GM23338 (cell line): ENCODE measurements around the gene NRP2. TPM values are rescaled to one million over a fixed set of nuclear protein-coding genes. Genes with fewer than 3 reads are reported as not detected.

ENCODE experiments used
- ATAC-seq: fragments of 200-7000 bp; cut with Tn5 transposase; 3 replicates; pipeline ENCODE4 v1.9.1; 2020
- DNase-seq: peaks from one replicate; pipeline ENCODE4 v3.0.0-alpha.2; 2015; ENCODE audit warnings: low spot score
- H2AFZ ChIP-seq: fragments of 200-600 bp; sonication (generic); 2 replicates; pipeline ENCODE4 v1.8.0; 2016; ENCODE audit warnings: antibody characterized with exemption, mild to moderate bottlenecking, moderate library complexity
- H3F3A ChIP-seq: fragments of 200-600 bp; sonication (generic); replicated peaks from 2 replicates; pipeline ENCODE4 v1.8.0; 2017; ENCODE audit warnings: antibody characterized with exemption, mixed run types, low read depth
- H3K27ac ChIP-seq: fragments of 200-600 bp; sonication (generic); 2 replicates; pipeline ENCODE4 v1.6.1; 2016; ENCODE audit warnings: low read depth
- H3K27me3 ChIP-seq: fragments of 200-600 bp; sonication (generic); 2 replicates; pipeline ENCODE4 v1.8.0; 2016; ENCODE audit warnings: mild to moderate bottlenecking, mixed run types, moderate library complexity; ENCODE audit not compliant: insufficient read depth
- H3K36me3 ChIP-seq: fragments of 200-600 bp; sonication (generic); 2 replicates; pipeline ENCODE4 v1.8.0; 2016; ENCODE audit warnings: mild to moderate bottlenecking; ENCODE audit not compliant: insufficient read depth
- H3K4me1 ChIP-seq: fragments of 200-600 bp; sonication (generic); 2 replicates; pipeline ENCODE4 v1.8.0; 2016; ENCODE audit warnings: mild to moderate bottlenecking, moderate library complexity; ENCODE audit not compliant: insufficient read depth
- H3K4me2 ChIP-seq: fragments of 200-600 bp; sonication (generic); 2 replicates; pipeline ENCODE4 v1.7.1; 2017; ENCODE audit warnings: mixed run types
- H3K4me3 ChIP-seq: fragments of 200-600 bp; sonication (generic); 2 replicates; pipeline ENCODE4 v1.6.1; 2016; ENCODE audit warnings: mixed run types
- H3K79me2 ChIP-seq: fragments of 200-600 bp; sonication (generic); replicated peaks from 2 replicates; pipeline ENCODE4 v1.8.0; 2017; ENCODE audit warnings: mild to moderate bottlenecking; ENCODE audit not compliant: insufficient read depth
- H3K9me2 ChIP-seq: fragments of 200-600 bp; sonication (generic); 2 replicates; pipeline ENCODE4 v1.8.0; 2017; ENCODE audit not compliant: insufficient read depth
- H4K20me1 ChIP-seq: fragments of 200-600 bp; sonication (generic); replicated peaks from 2 replicates; pipeline ENCODE4 v1.8.0; 2017; ENCODE audit warnings: mild to moderate bottlenecking; ENCODE audit not compliant: insufficient read depth
- H3K27ac Mint-ChIP-seq: 2 replicates; pipeline ENCODE4 v1.8.0; 2020; ENCODE audit warnings: inconsistent platforms, mild to moderate bottlenecking, moderate library complexity, mixed read lengths
- H3K27me3 Mint-ChIP-seq: 3 replicates; pipeline ENCODE4 v1.8.0; 2022; ENCODE audit warnings: low read depth, mild to moderate bottlenecking, moderate library complexity, mixed read lengths, inconsistent platforms; ENCODE audit not compliant: insufficient read depth, poor library complexity
- H3K36me3 Mint-ChIP-seq: 3 replicates; pipeline ENCODE4 v1.8.0; 2021; ENCODE audit warnings: low read depth, mild to moderate bottlenecking, inconsistent platforms, moderate library complexity, mixed read lengths
- H3K4me1 Mint-ChIP-seq: 3 replicates; pipeline ENCODE4 v1.8.0; 2020; ENCODE audit warnings: mild to moderate bottlenecking, inconsistent platforms, mixed read lengths
- H3K4me3 Mint-ChIP-seq: 3 replicates; pipeline ENCODE4 v1.8.0; 2021; ENCODE audit warnings: moderate library complexity, mild to moderate bottlenecking, inconsistent platforms, mixed read lengths
- H3K9me3 Mint-ChIP-seq: 3 replicates; pipeline ENCODE4 v1.8.0; 2020; ENCODE audit warnings: moderate library complexity, mild to moderate bottlenecking, inconsistent platforms, mixed read lengths
- CREB1 ChIP-seq: fragments of 250-450 bp; sonication (Bioruptor Pico); IDR thresholded peaks from 2 replicates; pipeline ENCODE4 v1.5.0; 2020; ENCODE audit warnings: low read depth, mild to moderate bottlenecking, moderate library complexity
- CTCF ChIP-seq, 2 experiments: fragments of 200-600 bp in 1 of 2; sonication (generic) in 1 of 2; conservative IDR thresholded peaks; 2 replicates each; pipeline versions ENCODE4 v1.5.1 to v1.6.1; 2016 to 2017; ENCODE audit warnings: antibody characterized with exemption in 2 of 2, low read depth in 2 of 2, mild to moderate bottlenecking in 2 of 2, moderate library complexity in 1 of 2
- ETS1 ChIP-seq: IDR thresholded peaks from 2 replicates; pipeline ENCODE4 v1.6.1; 2016; ENCODE audit warnings: antibody characterized with exemption
- EZH2 ChIP-seq: fragments of 200-600 bp; sonication (generic); IDR thresholded peaks from one replicate; pipeline ENCODE4 v1.8.0; 2017; ENCODE audit warnings: antibody characterized with exemption, mild to moderate bottlenecking, low read depth; ENCODE audit not compliant: unreplicated experiment
- EZH2phosphoT487 ChIP-seq: fragments of 200-600 bp; sonication (generic); IDR thresholded peaks from one replicate; pipeline ENCODE4 v1.8.1; 2018; ENCODE audit warnings: antibody characterized with exemption; ENCODE audit not compliant: unreplicated experiment
- JUNB ChIP-seq: IDR thresholded peaks from one replicate; pipeline ENCODE4 v1.6.1; 2016; ENCODE audit warnings: antibody characterized with exemption; ENCODE audit not compliant: unreplicated experiment
- NANOG ChIP-seq: IDR thresholded peaks from 2 replicates; pipeline ENCODE4 v1.6.1; 2016; ENCODE audit warnings: antibody characterized with exemption, borderline replicate concordance
- POLR2AphosphoS5 ChIP-seq: IDR thresholded peaks from 2 replicates; pipeline ENCODE4 v1.6.1; 2016; ENCODE audit warnings: antibody characterized with exemption, low read depth
- REST ChIP-seq: IDR thresholded peaks from one replicate; pipeline ENCODE4 v1.6.1; 2018; ENCODE audit warnings: antibody characterized with exemption; ENCODE audit not compliant: unreplicated experiment
- STAT1 ChIP-seq: IDR thresholded peaks from one replicate; pipeline ENCODE4 v1.6.1; 2016; ENCODE audit warnings: antibody characterized with exemption; ENCODE audit not compliant: unreplicated experiment
- ZNF114 ChIP-seq: fragments of 250-450 bp; sonication (Bioruptor Pico); IDR thresholded peaks from 2 replicates; pipeline ENCODE4 v1.5.0; 2020; ENCODE audit warnings: mild to moderate bottlenecking, moderate library complexity
- ZNF331 ChIP-seq: fragments of 250-450 bp; sonication (Bioruptor Pico); IDR thresholded peaks from 2 replicates; pipeline ENCODE4 v1.5.0; 2020; ENCODE audit warnings: low read depth, mild to moderate bottlenecking, moderate library complexity
- polyA plus RNA-seq: library from polyadenylated mRNA; unstranded; fragments of >200 nt; fragmentation: Nextera tagmentation; extraction: Ambion mirVana; gene quantifications from 2 replicates; pipeline ENCODE4 v1.2.1, GENCODE V29; 2016
- total RNA-seq: library from RNA; depleted of rRNA; stranded (reverse); fragments of >200 nt; shearing (Covaris generic); gene quantifications from 2 replicates; pipeline ENCODE4 v1.2.3, GENCODE V29; 2014

NRP2 gene
- total and polyA plus RNA-seq, 2 experiments from 2014 or later, result 18.4 to 22.0 TPM

GRCh38 chr2:205651719-205652118 is 30.6 kb upstream of the NRP2 start:
- no peak overlapping the region for H3K4me3 ChIP-seq
- no peaks in the 10 kb centered on the region for H3K79me2 ChIP-seq
- peaks cover 13% of the 10 kb centered on the region for H3K27me3 Mint-ChIP-seq
- H3K27ac Mint-ChIP-seq, result no peak overlapping the region
- no peaks in the 10 kb centered on the region for H3K36me3 ChIP-seq
- H3K27ac ChIP-seq, result no peak overlapping the region
- H3K9me2 ChIP-seq, result peaks cover 39% of the 10 kb centered on the region
- no peaks in the 10 kb centered on the region for H4K20me1 ChIP-seq
- no peaks in the 10 kb centered on the region for H3K27me3 ChIP-seq
- 0 out of 3 replicates have a peak, but pooled peaks cover 4% of the 10 kb centered on the region for H3K9me3 Mint-ChIP-seq
- H3F3A ChIP-seq, result no peaks in the 10 kb centered on the region
- H3K36me3 Mint-ChIP-seq, result peaks cover 6% of the 10 kb centered on the region; the same call in 2 of the 3 replicates
- TF ChIP-seq ZNF114 (CRISPR knock-in tag) (no peak), ETS1 (no peak), JUNB (no peak), POLR2AphosphoS5 (no peak), EZH2phosphoT487 (no peak), STAT1 (no peak), CTCF (conservative IDR thresholded peaks at IDR 0.05; ENCODE audit: low read depth in 2 of 2) (no peak), EZH2 (no peak), NANOG (no peak), CREB1 (CRISPR knock-in tag) (no peak)
- H3K4me3 Mint-ChIP-seq, result no peak overlapping the region
- H2AFZ ChIP-seq, result no peak overlapping the region
- no peak for DNase-seq
- peaks cover 33% of the 10 kb centered on the region for H3K4me1 Mint-ChIP-seq
- peaks cover 21% of the 10 kb centered on the region for H3K4me1 ChIP-seq
- no peak overlapping the region for H3K4me2 ChIP-seq
- no peak for ATAC-seq

GRCh38 chr2:205654878-205655605 is 27.3 kb upstream of the NRP2 start:
- H3K4me3 Mint-ChIP-seq, result no peak overlapping the region
- H3K4me1 ChIP-seq, result peaks cover 6% of the 10 kb centered on the region; the same call in 1 of the 2 replicates
- H3K9me2 ChIP-seq, result peaks cover 35% of the 10 kb centered on the region
- DNase-seq (no peak), ATAC-seq (no peak)
- no peaks in the 10 kb centered on the region for H3K36me3 ChIP-seq
- H2AFZ ChIP-seq, result no peak overlapping the region
- no peak overlapping the region for H3K4me2 ChIP-seq
- no peak overlapping the region for H3K27ac ChIP-seq
- H3K36me3 Mint-ChIP-seq, result 0 out of 3 replicates have a peak, but pooled peaks cover 2% of the 10 kb centered on the region
- no peaks in the 10 kb centered on the region for H4K20me1 ChIP-seq
- H3F3A ChIP-seq, result no peaks in the 10 kb centered on the region
- no peaks in the 10 kb centered on the region for H3K27me3 ChIP-seq
- peaks cover 17% of the 10 kb centered on the region for H3K4me1 Mint-ChIP-seq
- 0 out of 3 replicates have a peak, but pooled peaks cover 4% of the 10 kb centered on the region for H3K9me3 Mint-ChIP-seq
- H3K27ac Mint-ChIP-seq, result no peak overlapping the region
- H3K27me3 Mint-ChIP-seq, result peaks cover 6% of the 10 kb centered on the region
- H3K4me3 ChIP-seq, result no peak overlapping the region
- no peaks in the 10 kb centered on the region for H3K79me2 ChIP-seq
- no peak for TF ChIP-seq CTCF (conservative IDR thresholded peaks at IDR 0.05; ENCODE audit: low read depth in 2 of 2)
- no peak for TF ChIP-seq EZH2phosphoT487
- TF ChIP-seq JUNB, result no peak
- no peak for TF ChIP-seq ZNF331 (CRISPR knock-in tag)
- no peak for TF ChIP-seq STAT1
- no peak for TF ChIP-seq POLR2AphosphoS5
- no peak for TF ChIP-seq EZH2
- no peak for TF ChIP-seq NANOG
- no peak for TF ChIP-seq ETS1
- TF ChIP-seq ZNF114 (CRISPR knock-in tag), result no peak
- no peak for TF ChIP-seq REST
- TF ChIP-seq CREB1 (CRISPR knock-in tag), result no peak
